ENCODE results near the gene PDLIM3.

- TF ChIP-seq GATA2 (IDR thresholded peaks at IDR 0.05; ENCODE audit: low read depth, low read length) (no peak), GATA3 (IDR thresholded peaks at IDR 0.05; ENCODE audit: low read depth, low read length) (no peak)
Observed at GRCh38 chr4:185465707-185466106, 69.6 kb downstream of the PDLIM3 start.
